Naive B cell (primary cell): ENCODE results near the gene TAF5L. TPM values are rescaled to one million over a fixed set of nuclear protein-coding genes. Genes with fewer than 3 reads are reported as not detected.
"Not testable (repeated sequence)": the region's sequence is repeated elsewhere in the genome, so short reads cannot be mapped to it uniquely, and the experiment has no call there.

Source experiments
- ATAC-seq, 2 donors: fragments of 150-1000 bp; cut with Tn5 transposase; 2 replicates each; pipeline ENCODE4 v1.10.0; 2021; ENCODE audit warnings: low read depth in 2 of 2, mild to moderate bottlenecking in 2 of 2, moderate library complexity in 2 of 2
- DNase-seq: peaks from one replicate; pipeline ENCODE4 v3.0.0; 2022
- H3K27ac Mint-ChIP-seq, 6 donors: one replicate each; pipeline ENCODE4 v1.8.0; 2020 to 2022; ENCODE audit warnings: mild to moderate bottlenecking in 6 of 6, mixed read lengths in 6 of 6, moderate library complexity in 5 of 6, inconsistent platforms in 2 of 6
- H3K27me3 Mint-ChIP-seq, 3 donors: one replicate each; pipeline ENCODE4 v1.8.0; 2021 to 2022; ENCODE audit warnings: mixed read lengths in 3 of 3, mild to moderate bottlenecking in 1 of 3
- H3K36me3 Mint-ChIP-seq, 2 donors: one replicate each; pipeline ENCODE4 v1.8.0; 2020 to 2022; ENCODE audit warnings: mixed read lengths in 2 of 2, inconsistent platforms in 1 of 2, mild to moderate bottlenecking in 1 of 2
- H3K4me1 Mint-ChIP-seq, 3 donors: one replicate each; pipeline ENCODE4 v1.8.0; 2020 to 2022; ENCODE audit warnings: mixed read lengths in 3 of 3, inconsistent platforms in 1 of 3, mild to moderate bottlenecking in 1 of 3, moderate library complexity in 1 of 3
- H3K4me3 Mint-ChIP-seq, 8 donors: one replicate each; pipeline ENCODE4 v1.8.0; 2020 to 2022; ENCODE audit warnings: mild to moderate bottlenecking in 8 of 8, mixed read lengths in 8 of 8, moderate library complexity in 8 of 8, inconsistent platforms in 2 of 8
- H3K9me3 Mint-ChIP-seq, 7 donors: one replicate each; pipeline ENCODE4 v1.8.0; 2020 to 2022; ENCODE audit warnings: mixed read lengths in 7 of 7, mild to moderate bottlenecking in 5 of 7, inconsistent platforms in 2 of 7, moderate library complexity in 1 of 7
- polyA plus RNA-seq, 6 donors: library from polyadenylated mRNA; unstranded; fragments of 300-500 nt; fragmentation: Illumina TruSeq; gene quantifications; one replicate each; pipeline ENCODE4 v1.2.3, GENCODE V29; 2021; ENCODE audit warnings: low read depth in 6 of 6

TAF5L gene
- polyA plus RNA-seq, 6 donors from 2014 or later, result 4.5 to 7.8 (median 5.1) TPM

- Mint-ChIP-seq H3K9me3 (no peaks in the 10 kb centered on the region), H3K27me3 (no peaks in the 10 kb centered on the region), H3K4me1 (peaks cover 4 to 10% (median 8%) of the 10 kb centered on the region in 3 donors), H3K36me3 (peaks cover 21 to 33% of the 10 kb centered on the region in 2 donors), H3K27ac (no peak overlapping the region), H3K4me3 (no peak overlapping the region)
- ATAC-seq (no peak), DNase-seq (no peak)
Observed at GRCh38 chr1:229614701-229615100, 11.2 kb downstream of the TAF5L start.

DNA sequence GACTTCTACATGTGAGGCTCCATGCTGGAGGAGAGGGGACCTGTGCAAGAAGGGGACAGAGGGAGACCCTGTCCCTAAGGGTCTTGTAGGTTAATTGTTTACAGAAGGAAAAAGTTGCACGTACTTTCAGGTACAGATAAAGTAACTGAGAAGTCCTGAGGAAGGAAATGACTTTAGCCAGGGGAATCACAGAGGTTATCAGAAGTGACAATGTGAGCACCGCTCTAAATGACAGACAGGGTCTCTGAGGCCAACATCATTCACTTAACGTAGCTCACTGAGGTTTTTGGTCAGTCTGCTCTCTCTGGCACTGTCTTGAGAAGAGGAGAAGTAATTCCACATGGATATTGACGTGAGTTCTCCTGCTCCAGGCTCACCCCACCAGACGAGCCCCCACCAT is 12.0 kb downstream of the TAF5L start:
- Mint-ChIP-seq H3K4me1 (peaks cover 0 to 4% (median under 1%) of the 10 kb centered on the region in 3 donors), H3K9me3 (no peaks in the 10 kb centered on the region), H3K27ac (no peak overlapping the region), H3K36me3 (peaks cover 28 to 40% of the 10 kb centered on the region in 2 donors), H3K27me3 (no peaks in the 10 kb centered on the region), H3K4me3 (no peak overlapping the region)
- ATAC-seq (no peak), DNase-seq (no peak)

DNA sequence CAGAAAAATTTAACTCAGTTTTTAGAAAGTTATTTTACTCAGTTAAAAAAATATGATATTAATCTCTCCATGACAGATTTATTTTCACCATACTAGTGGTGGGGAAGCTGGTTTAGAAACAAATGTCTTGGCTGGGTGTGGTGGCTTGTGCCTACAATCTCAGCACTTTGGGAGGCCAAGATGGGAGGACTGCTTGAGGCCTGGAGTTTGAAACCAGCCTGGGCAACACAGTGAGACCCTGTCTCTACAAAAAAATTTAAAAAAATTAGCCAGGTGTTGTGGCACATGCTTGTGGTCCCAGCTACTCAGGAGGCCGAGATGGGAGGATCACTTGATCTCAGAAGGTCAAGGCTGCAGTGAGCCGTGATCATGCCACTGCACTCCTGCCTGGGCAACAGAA is 17.3 kb downstream of the TAF5L start:
- ATAC-seq (no peak), DNase-seq (no peak)
- Mint-ChIP-seq H3K27me3 (no peaks in the 10 kb centered on the region), H3K27ac (peak overlapping the region in 1 of 6 donors; percentile 36), H3K4me1 (peaks cover 0 to 4% (median 0%) of the 10 kb centered on the region in 3 donors), H3K4me3 (no peak overlapping the region), H3K9me3 (no peaks in the 10 kb centered on the region), H3K36me3 (peaks cover 35 to 59% of the 10 kb centered on the region in 2 donors)

DNA sequence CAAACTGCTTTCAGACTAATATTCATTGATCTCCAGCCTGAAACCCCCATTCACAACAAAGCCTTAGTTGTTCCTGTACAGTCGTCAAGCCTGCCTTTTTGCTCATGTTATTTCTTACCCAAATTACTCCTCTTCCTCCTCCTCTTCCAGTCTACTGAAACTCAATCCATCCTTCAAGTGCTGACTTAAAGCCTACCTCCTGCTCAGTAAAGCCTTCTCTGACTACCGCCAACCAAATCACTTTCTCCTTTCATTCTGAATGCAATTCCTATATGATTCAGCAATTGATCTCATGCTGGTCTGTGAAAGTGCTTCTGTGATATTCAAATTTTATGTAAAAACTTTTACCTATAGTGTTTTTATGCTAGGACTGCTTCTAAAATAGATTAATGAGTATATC is 18.6 kb downstream of the TAF5L start:
- Mint-ChIP-seq H3K4me1 (peaks cover 0 to 3% (median 0%) of the 10 kb centered on the region in 3 donors), H3K27ac (no peak overlapping the region), H3K36me3 (peaks cover 36 to 58% of the 10 kb centered on the region in 2 donors), H3K4me3 (no peak overlapping the region), H3K27me3 (no peaks in the 10 kb centered on the region), H3K9me3 (no peaks in the 10 kb centered on the region)
- ATAC-seq (no peak), DNase-seq (no peak)

- peaks cover 29 to 41% of the 10 kb centered on the region in 2 donors for H3K36me3 Mint-ChIP-seq
- H3K27ac Mint-ChIP-seq, result no peak overlapping the region
- ATAC-seq, result no peak
- H3K9me3 Mint-ChIP-seq, result no peaks in the 10 kb centered on the region
- H3K27me3 Mint-ChIP-seq, result no peaks in the 10 kb centered on the region
- no peak overlapping the region for H3K4me3 Mint-ChIP-seq
- no peak for DNase-seq
- peaks cover 0 to 3% (median 2%) of the 10 kb centered on the region in 3 donors for H3K4me1 Mint-ChIP-seq
Observed at GRCh38 chr1:229603371-229604005, 22.4 kb downstream of the TAF5L start.

- Mint-ChIP-seq H3K9me3 (no peaks in the 10 kb centered on the region), H3K27ac (no peak overlapping the region), H3K27me3 (no peaks in the 10 kb centered on the region), H3K4me1 (peaks cover 0 to 6% (median 2%) of the 10 kb centered on the region in 3 donors), H3K36me3 (peaks cover 22 to 23% of the 10 kb centered on the region in 2 donors), H3K4me3 (no peak overlapping the region)
- ATAC-seq (no peak), DNase-seq (no peak)
Observed at GRCh38 chr1:229600229-229600628, 25.7 kb downstream of the TAF5L start.

DNA sequence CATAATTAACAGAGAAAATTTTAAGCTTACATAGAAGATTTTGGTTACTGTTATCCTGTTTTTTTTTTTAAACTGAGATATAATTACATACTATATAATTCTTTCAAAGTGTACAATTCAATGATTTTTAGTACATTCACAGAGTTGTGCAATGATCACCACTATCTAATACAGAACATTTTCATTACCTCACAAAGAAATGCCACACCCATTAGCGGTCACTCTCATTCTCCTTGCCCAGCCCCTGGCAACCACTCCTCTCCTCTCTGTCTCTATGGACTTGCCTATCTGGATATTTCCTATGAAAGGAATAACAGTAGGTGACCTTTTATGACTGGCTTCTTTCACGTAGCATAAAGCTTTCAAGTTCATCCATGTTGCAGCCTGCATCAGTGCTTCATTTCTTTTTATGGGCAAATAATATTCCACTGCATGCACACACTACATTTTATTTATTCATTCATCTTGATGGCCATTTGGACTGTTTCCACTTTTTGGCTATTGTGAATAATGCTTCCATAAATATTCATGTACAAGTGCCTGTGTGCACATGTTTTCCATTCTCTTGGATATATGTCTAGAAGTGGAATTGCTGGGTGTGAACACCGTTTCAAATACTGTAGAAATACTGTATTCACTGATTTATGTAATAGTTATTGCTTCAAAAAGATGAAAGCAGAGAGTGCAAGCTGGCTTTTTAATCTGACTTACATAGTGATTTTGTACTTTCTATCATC is 26.5 kb downstream of the TAF5L start:
- Mint-ChIP-seq H3K4me1 (peaks cover 0 to 6% (median 2%) of the 10 kb centered on the region in 3 donors), H3K36me3 (peaks cover 22 to 28% of the 10 kb centered on the region in 2 donors), H3K4me3 (no peak overlapping the region), H3K27me3 (no peaks in the 10 kb centered on the region), H3K9me3 (no peaks in the 10 kb centered on the region), H3K27ac (peak overlapping the region in 1 of 6 donors; percentile 18)
- ATAC-seq (no peak), DNase-seq (no peak)

GRCh38 chr1:229597877-229598276 is 28.0 kb downstream of the TAF5L start:
- H3K36me3 Mint-ChIP-seq, result peaks cover 22 to 37% of the 10 kb centered on the region in 2 donors
- no peak for DNase-seq
- no peaks in the 10 kb centered on the region for H3K9me3 Mint-ChIP-seq
- H3K4me1 Mint-ChIP-seq, result peaks cover 0 to 6% (median 2%) of the 10 kb centered on the region in 3 donors
- ATAC-seq, result no peak
- H3K27me3 Mint-ChIP-seq, result no peaks in the 10 kb centered on the region
- peak overlapping the region in 2 of 6 donors; percentile 23 to 86 for H3K27ac Mint-ChIP-seq
- H3K4me3 Mint-ChIP-seq, result no peak overlapping the region

DNA sequence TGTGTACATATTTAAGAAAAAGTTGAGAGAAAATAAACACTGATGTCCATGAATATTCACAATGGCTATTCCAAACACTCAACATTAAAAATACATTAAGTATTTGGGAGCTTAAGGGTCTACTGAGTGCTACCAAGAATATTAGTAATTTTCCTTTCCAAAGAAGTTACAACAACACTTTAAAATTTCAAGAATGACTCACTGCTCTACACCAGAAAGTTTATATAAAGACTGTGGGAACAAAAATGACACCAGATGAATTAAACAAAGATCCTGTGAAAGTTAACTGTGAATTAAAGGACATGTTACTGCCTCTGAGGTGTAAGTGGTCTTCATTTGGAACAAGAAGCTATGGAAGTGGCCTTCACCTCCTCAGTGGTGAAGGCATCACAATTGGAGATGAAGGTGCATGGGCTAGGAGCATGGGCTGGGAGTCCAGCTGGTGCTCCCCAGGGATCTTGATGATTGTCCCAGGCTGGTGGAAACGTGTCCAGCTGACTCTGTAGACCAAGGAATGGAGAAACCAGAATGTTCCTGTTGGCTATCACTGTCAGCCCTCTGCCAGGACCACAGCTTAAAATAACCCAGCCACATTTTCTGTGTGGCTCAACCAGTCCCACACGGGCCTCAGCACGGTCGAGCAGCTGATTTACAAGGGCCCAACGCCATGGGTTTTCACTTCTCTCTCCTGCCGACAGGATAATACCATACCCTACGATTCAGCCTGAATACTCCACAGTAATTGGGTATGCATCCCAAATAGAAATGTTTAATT is 28.8 kb downstream of the TAF5L start:
- peaks cover 14 to 30% of the 10 kb centered on the region in 2 donors for H3K36me3 Mint-ChIP-seq

DNA sequence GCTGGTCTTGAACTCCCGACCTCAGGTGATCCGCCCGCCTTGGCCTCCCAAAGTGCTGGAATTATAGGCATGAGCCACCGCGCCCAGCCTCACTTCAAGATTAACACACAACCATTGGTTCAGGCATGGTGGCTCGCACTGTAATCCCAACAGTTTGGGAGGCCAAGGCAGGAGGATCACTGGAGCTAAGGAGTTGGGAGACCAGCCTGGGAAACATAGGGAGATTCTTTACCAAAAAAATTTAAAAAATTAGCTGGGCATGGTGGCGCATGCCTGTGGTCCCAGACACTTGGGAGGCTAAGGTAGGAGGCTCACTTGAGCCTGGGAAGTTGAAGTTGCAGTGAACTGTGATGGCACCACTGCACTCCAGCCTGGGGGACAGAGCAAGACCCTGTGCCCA is 30.0 kb downstream of the TAF5L start:
- not testable (repeated sequence) for H3K27me3 Mint-ChIP-seq, DNase-seq, H3K4me1 Mint-ChIP-seq, H3K9me3 Mint-ChIP-seq, ATAC-seq
- peak overlapping the region in 1 of 6 donors; percentile 54 for H3K27ac Mint-ChIP-seq
- peaks cover 5 to 22% of the 10 kb centered on the region in 2 donors for H3K36me3 Mint-ChIP-seq
- peak overlapping the region in 1 of 8 donors; percentile 1 for H3K4me3 Mint-ChIP-seq

More for the DNA sequence above, 28.8 kb downstream of the TAF5L start:
- Mint-ChIP-seq H3K4me1 (peaks cover 0 to 3% (median 2%) of the 10 kb centered on the region in 3 donors), H3K27ac (peak overlapping the region in 1 of 6 donors; percentile 24), H3K9me3 (no peaks in the 10 kb centered on the region), H3K27me3 (no peaks in the 10 kb centered on the region), H3K4me3 (no peak overlapping the region)
- no peak for DNase-seq
- no peak for ATAC-seq

GRCh38 chr1:229594227-229595008 is 31.5 kb downstream of the TAF5L start:
- H3K27me3 Mint-ChIP-seq, result no peaks in the 10 kb centered on the region
- peak overlapping the region in 2 of 8 donors; percentile 25 to 47 for H3K4me3 Mint-ChIP-seq
- no peaks in the 10 kb centered on the region for H3K9me3 Mint-ChIP-seq
- DNase-seq (no peak), ATAC-seq (no peak)
- H3K27ac Mint-ChIP-seq, result peak overlapping the region in 2 of 6 donors; percentile 24 to 54
- H3K4me1 Mint-ChIP-seq, result peaks cover 0 to 3% (median 2%) of the 10 kb centered on the region in 3 donors
- H3K36me3 Mint-ChIP-seq, result peaks cover 0 to 15% of the 10 kb centered on the region in 2 donors

GRCh38 chr1:229593800-229594199 is 32.1 kb downstream of the TAF5L start:
- H3K27ac Mint-ChIP-seq, result peak overlapping the region in 2 of 6 donors; percentile 24 to 72
- peaks cover 0 to 15% of the 10 kb centered on the region in 2 donors for H3K36me3 Mint-ChIP-seq
- no peak for ATAC-seq
- no peak for DNase-seq
- H3K4me1 Mint-ChIP-seq, result peaks cover 0 to 3% (median 1%) of the 10 kb centered on the region in 3 donors
- H3K4me3 Mint-ChIP-seq, result no peak overlapping the region
- no peaks in the 10 kb centered on the region for H3K9me3 Mint-ChIP-seq
- H3K27me3 Mint-ChIP-seq, result no peaks in the 10 kb centered on the region

GRCh38 chr1:229590119-229590518 is 35.8 kb downstream of the TAF5L start:
- Mint-ChIP-seq H3K4me3 (no peak overlapping the region), H3K4me1 (peaks cover 0 to 5% (median 4%) of the 10 kb centered on the region in 3 donors), H3K9me3 (no peaks in the 10 kb centered on the region), H3K27me3 (no peaks in the 10 kb centered on the region), H3K36me3 (peaks cover 0 to 15% of the 10 kb centered on the region in 2 donors), H3K27ac (no peak overlapping the region)
- DNase-seq (no peak), ATAC-seq (no peak)
